Measurements from ENCODE around the gene CDC42BPB. TPM values are rescaled to one million over a fixed set of nuclear protein-coding genes. Genes with fewer than 3 reads are reported as not detected.

Gene CDC42BPB
- total and polyA plus RNA-seq, 11 donors: 31.1 to 124 (median 68.9) TPM

- WGBS, 4 donors: 75 to 83% (median 76%) methylated on average over 22 to 24 of the region's 24 CpGs
- H3K9me3 ChIP-seq: no peaks in the 10 kb centered on the region
- peaks cover 0 to 47% (median 19%) of the 10 kb centered on the region in 9 donors for H3K27me3 ChIP-seq
- H3K4me1 ChIP-seq: peaks cover 0 to 7% (median 0%) of the 10 kb centered on the region in 12 donors
- H3K36me3 ChIP-seq: no peaks in the 10 kb centered on the region
- peak in 1 of 4 donors; percentile 40 for ATAC-seq
- peak in 3 of 5 donors; percentile 6 to 50 (median 15) for DNase-seq
- TF ChIP-seq CTCF (IDR thresholded peaks at IDR 0.05) (peak in 3 of 12 donors; percentile 10 to 17 (median 12)), POLR2A (IDR thresholded peaks at IDR 0.05) (no peak)
- intact Hi-C loops (cut with DNase I): loop anchor here in 1 of 10 donors (10.0 kb wide), 1 partner anchor 391 kb away; no protein-coding TSS in a partner anchor
- H3K27ac ChIP-seq: no peak overlapping the region
- H3K4me3 ChIP-seq: no peak overlapping the region
Measured at GRCh38 chr14:103085106-103086091, 28.1 kb upstream of the CDC42BPB start.

GRCh38 chr14:103084021-103084919 is 26.9 kb upstream of the CDC42BPB start, which contains the start of gene LBHD2:
LBHD2 (plus strand) TSS chr14:103084210; CDS start chr14:103086013, 1,803 bp downstream.
- ATAC-seq (peak in 1 of 4 donors; percentile 63), DNase-seq (peak in 3 of 5 donors; percentile 5 to 54 (median 24))
- Histone ChIP-seq H3K4me3 (peak within 1 kb of the TSS in 4 of 12 donors; percentile 12 to 35 (median 22)), H3K9me3 (no peaks in the 10 kb centered on the region), H3K4me1 (peaks cover 0 to 7% (median 0%) of the 10 kb centered on the region in 12 donors), H3K27me3 (peaks cover 0 to 47% (median 19%) of the 10 kb centered on the region in 9 donors), H3K27ac (no peak within 1 kb of the TSS), H3K36me3 (no peaks in the 10 kb centered on the region)
- no peak for TF ChIP-seq CTCF (IDR thresholded peaks at IDR 0.05)
- WGBS, 4 donors: 17 to 63% (median 20%) methylated on average over 11 to 61 of the region's 61 CpGs
- intact Hi-C loops (cut with DNase I): loop anchor here in 1 of 10 donors (10.0 kb wide), 1 partner anchor 389 kb away; no protein-coding TSS in a partner anchor

- H3K36me3 ChIP-seq: no peaks in the 10 kb centered on the region
- no peaks in the 10 kb centered on the region for H3K9me3 ChIP-seq
- TF ChIP-seq POLR2A (IDR thresholded peaks at IDR 0.05): no peak
- H3K4me1 ChIP-seq: peaks cover 0 to 7% (median 0%) of the 10 kb centered on the region in 12 donors
- ATAC-seq (no peak), DNase-seq (no peak)
- 92 to 96% (median 95%) methylated on average over 2 of the region's 2 CpGs for WGBS, 4 donors
- H3K27me3 ChIP-seq: peaks cover 0 to 39% (median 19%) of the 10 kb centered on the region in 9 donors
- intact Hi-C loops (cut with DNase I): loop anchor here in 2 of 10 donors (2.0 to 10.0 kb wide), 2 partner anchors 211 to 387 kb away; no protein-coding TSS in a partner anchor
- no peak overlapping the region for H3K27ac ChIP-seq
- H3K4me3 ChIP-seq: no peak overlapping the region
Measured at GRCh38 chr14:103081951-103082350, 24.6 kb upstream of the CDC42BPB start.
